NCI-H1930 (cell line): Measurements from ENCODE around the gene CCSER1.
"Not testable (repeated sequence)": the region's sequence is repeated elsewhere in the genome, so short reads cannot be mapped to it uniquely, and the experiment has no call there.

Experiments used
- DNase-seq, 2 experiments: peaks; one replicate each; lab custom pipeline; 2025; lab: John Stamatoyannopoulos, UW

The CCSER1 gene

DNA sequence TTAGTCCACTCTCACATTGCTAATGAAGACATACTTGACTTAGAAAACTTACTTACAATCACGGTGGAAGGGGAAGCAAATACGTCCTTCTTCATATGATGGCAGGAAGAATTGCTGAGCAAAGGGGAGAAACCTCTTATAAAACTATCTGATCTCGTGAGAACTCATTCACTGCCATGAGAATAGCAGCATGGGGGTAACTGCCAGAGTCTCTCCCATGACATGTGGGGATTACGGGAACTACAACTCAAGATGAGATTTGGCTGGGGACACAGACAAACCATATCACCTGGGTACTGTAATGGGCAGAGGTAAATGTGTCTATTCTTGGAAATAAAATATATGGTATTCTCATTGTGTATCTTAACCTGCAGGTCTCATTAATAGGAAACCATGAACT is 1464.9 kb downstream of the CCSER1 start:
- no peak for DNase-seq

DNA sequence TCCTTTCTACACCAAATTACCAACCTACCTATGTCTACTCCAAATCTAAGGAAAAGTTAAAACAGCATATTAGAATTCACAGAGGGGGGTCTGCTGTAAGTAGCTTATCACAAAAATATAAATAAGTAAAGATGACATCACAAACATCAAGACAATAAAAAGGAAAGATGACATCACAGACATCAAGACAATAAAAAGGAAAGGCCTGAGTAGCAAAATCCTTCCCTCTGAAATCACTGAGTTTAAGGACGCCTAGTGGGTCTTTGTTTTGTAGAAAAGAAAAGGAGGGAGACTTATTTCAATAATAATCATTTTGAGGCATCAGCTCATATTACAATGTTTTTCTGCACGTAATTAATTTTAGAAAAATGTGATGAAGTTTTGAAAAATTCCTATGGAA is 1469.5 kb downstream of the CCSER1 start:
- DNase-seq, result no peak

DNA sequence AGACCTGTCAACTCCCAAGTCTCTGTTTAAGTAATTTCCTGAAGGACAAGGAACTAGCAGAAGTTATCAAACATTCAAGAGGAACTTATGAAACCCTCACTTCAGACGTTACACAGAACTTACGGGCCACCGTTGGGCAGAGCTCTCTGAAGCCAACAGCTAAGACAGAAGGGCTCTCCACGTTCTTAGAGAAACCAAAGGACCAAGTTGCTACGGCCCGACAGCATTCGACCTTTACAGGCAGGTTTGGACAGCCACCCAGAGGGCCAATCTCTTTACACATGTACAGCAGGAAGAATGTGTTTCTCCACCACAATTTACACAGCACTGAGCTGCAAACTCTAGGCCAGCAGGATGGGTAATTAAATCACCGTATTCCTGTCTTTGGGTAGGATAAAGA is 1471.5 kb downstream of the CCSER1 start:
- no peak for DNase-seq

DNA sequence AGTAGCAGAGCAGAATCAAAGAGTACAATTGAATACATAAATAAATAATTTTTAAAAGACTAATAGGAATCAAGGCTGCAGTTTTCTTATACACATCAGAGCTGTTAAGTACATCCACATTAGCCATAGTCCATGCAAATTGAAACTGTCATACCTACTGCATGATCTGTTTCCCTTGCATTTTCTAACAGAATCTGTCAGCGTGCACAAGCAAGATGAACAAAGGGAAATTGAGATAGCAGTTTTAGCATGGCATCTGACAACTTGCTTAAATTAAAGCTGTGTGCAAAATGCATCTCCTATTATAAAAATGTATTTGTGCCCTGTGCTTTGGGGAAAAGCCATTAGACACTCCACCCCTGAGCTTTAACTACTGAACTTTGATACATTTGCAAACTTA is 1473.1 kb downstream of the CCSER1 start:
- DNase-seq, result no peak

- no peak for DNase-seq
Measured at GRCh38 chr4:91601401-91601800, 1474.2 kb downstream of the CCSER1 start.

- DNase-seq, result no peak
Measured at GRCh38 chr4:91611782-91612181, 1484.6 kb downstream of the CCSER1 start.

- no peak for DNase-seq
Measured at GRCh38 chr4:91620952-91621351, 1493.8 kb downstream of the CCSER1 start.

DNA sequence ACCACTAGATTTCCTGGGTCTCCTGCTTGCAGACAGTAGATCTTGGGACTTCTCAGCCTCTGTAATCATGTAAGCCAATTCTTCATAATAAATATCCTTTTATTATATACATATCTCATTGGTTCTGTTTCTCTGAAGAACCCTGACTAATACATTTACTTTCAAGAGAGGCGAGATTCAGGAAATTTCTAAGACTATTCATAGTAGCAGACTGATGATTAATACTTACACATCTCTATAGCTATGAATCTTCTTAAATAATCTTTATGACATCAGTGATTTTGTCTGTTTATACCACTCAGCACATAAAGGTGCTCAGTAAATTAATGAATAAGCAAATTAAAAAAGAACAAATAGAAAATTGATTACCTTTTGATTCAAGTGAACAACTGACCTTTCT is 1494.3 kb downstream of the CCSER1 start:
- DNase-seq, result no peak

DNA sequence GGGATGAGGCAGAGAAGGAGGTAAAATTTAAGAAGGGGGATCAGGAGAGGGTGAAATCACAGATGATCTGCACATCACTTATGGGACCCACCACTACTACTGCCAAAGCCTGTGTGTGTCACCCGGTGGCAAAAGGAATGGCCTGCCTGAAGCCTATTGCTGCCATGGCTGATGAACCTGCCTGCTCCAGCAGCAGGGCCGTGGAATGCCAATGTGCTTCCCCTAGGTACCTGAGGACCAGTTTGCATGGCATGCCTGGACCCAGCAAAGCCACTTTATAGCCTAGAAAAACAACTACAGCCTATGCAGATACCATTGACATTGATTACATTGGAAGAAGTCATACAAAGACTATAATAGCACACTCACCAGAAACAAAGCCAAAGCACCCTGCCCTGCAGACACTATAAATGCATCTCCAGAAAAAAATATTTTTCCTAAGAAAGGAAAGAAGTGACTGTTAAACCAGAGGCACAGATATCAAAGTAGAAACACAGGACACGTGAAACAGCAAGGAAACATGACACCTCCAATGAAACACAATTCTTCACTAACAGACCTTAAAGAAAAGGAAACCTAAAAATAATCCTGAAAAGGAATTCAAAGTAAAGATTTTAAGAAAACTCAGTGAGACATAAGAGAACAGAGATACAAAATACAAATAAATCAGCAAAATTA is 1495.9 kb downstream of the CCSER1 start:
- no peak for DNase-seq

DNA sequence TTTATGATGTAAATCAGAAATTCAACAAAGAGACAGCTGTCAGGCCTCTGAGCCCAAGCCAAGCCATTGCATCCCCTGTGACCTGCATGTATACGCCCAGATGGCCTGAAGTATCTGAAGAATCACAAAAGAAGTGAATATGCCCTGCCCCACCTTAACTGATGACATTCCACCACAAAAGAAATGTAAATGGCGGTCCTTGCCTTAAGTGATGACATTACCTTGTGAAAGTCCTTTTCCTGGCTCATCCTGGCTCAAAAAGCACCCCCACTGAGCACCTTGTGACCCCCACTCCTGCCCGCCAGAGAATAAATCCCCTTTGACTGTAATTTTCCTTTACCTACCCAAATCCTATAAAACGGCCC is 1496.4 kb downstream of the CCSER1 start:
- DNase-seq, result not testable (repeated sequence)

GRCh38 chr4:91630054-91630453 is 1502.9 kb downstream of the CCSER1 start:
- no peak for DNase-seq

GRCh38 chr4:91630764-91631163 is 1503.6 kb downstream of the CCSER1 start:
- DNase-seq, result no peak

DNA sequence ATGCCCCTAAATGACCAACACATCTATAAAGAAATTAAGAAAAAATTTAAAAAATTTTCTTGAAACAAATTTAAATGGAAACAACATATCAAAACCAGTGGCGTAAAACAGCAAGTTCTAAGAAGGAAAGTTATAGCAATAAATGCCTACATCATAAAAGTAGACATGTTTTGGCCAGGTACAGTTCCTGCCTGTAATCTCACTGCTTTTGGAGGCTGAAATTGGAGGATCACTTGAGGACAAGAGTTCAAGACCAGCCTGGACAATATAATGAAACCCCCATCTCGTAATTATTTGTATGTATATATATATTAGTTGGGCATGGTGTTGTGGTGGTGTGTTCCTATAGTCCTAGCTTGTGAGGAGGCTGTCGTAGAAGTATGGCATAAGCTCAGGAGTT is 1504.1 kb downstream of the CCSER1 start:
- DNase-seq, result no peak

GRCh38 chr4:91636083-91636482 is 1508.9 kb downstream of the CCSER1 start:
- no peak for DNase-seq
